GM12875 (cell line): ENCODE results near the gene SPINK8.
"Not testable (repeated sequence)": the region's sequence is repeated elsewhere in the genome, so short reads cannot be mapped to it uniquely, and the experiment has no call there.

Source experiments
- H3K4me3 ChIP-seq: one replicate; pipeline ENCODE4 v1.5.1; 2011; ENCODE audit warnings: low read depth, low read length, control low read depth
- TF ChIP-seq, protein P1 (sequence below): IDR thresholded peaks from 2 replicates; pipeline ENCODE4 v1.5.1; 2011; ENCODE audit warnings: low read depth, mild to moderate bottlenecking, control low read depth, inconsistent platforms, low read length, moderate library complexity, borderline replicate concordance; ENCODE audit not compliant: insufficient read depth

Gene SPINK8

DNA sequence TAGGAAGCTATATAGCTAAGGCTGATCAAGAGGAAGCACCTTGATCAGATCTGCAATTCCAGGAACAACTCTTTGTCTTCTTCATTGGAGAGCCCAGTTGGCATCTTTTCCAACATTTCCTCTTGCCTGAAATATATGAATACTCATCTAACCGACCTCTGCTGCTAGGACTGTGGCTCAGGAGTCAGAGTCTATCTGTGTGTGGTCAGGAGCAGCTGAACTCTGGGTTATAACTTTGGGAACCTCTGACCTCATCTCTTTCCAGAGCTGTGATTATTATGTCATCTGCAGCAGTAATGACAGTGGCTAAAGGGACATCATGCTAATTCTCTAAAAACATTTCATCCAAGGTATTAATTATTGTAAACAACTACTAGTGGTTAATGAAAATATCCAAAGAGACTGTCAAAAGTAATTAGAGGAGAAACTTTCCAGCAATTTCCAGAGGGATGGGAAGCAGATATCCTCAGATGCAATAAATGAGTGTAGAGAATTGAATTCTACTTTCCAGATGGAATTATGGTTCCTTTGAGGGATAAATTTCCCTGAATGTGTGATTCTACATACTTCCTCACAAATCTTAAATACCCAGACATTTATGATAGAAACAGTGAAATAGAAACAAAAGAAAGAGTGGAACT lies 11.5 kb upstream of the SPINK8 start:
- no peak overlapping the region for H3K4me3 ChIP-seq

GRCh38 chr3:48343432-48343831 lies 10.0 kb upstream of the SPINK8 start:
- TF ChIP-seq, protein P1, sequence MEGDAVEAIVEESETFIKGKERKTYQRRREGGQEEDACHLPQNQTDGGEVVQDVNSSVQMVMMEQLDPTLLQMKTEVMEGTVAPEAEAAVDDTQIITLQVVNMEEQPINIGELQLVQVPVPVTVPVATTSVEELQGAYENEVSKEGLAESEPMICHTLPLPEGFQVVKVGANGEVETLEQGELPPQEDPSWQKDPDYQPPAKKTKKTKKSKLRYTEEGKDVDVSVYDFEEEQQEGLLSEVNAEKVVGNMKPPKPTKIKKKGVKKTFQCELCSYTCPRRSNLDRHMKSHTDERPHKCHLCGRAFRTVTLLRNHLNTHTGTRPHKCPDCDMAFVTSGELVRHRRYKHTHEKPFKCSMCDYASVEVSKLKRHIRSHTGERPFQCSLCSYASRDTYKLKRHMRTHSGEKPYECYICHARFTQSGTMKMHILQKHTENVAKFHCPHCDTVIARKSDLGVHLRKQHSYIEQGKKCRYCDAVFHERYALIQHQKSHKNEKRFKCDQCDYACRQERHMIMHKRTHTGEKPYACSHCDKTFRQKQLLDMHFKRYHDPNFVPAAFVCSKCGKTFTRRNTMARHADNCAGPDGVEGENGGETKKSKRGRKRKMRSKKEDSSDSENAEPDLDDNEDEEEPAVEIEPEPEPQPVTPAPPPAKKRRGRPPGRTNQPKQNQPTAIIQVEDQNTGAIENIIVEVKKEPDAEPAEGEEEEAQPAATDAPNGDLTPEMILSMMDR = no peak

More for the DNA sequence above, 11.5 kb upstream of the SPINK8 start:
- TF ChIP-seq, protein P1 = no peak

DNA sequence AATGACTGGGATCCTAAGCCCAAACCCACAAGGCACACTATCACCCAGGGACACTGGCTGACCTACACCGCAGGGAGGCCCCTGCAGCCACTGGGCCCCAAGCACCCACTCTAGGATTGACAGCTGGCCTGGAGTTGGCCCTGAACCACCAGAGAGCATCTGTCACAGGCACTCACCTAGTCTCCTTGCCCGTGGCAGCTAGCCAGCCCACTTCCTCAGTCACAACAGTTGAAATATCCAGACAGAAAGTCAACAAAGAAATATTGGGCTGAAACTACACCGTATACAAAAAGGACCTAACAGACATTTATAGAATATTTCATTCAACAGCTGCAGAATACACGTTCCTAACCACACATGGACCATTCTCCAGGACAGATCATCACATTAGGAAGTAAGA lies 5.2 kb upstream of the SPINK8 start:
- TF ChIP-seq, protein P1 = no peak
- no peak overlapping the region for H3K4me3 ChIP-seq

More at GRCh38 chr3:48343432-48343831, 10.0 kb upstream of the SPINK8 start:
- no peak overlapping the region for H3K4me3 ChIP-seq

GRCh38 chr3:48337536-48337935 lies 4.1 kb upstream of the SPINK8 start:
- H3K4me3 ChIP-seq = not testable (repeated sequence)

DNA sequence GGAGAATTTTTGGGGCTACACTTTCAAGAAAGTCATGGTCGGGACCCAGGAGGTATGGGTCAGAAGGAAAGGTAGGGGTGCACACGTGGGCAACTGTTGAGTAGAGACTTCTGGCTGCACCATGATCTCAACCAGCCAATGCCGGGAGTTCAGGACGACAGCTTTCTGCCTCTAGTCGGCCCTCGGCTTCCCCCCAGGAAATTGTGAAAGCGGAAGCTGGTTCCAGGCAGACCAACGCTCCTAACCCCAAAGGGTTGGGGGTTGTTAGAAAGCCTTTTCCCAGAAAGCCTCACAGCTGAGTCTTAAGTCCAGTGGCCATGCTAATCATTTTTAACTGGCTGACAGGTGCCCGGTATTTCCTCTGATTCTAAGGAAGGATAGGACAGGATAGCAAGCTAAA lies 1.8 kb upstream of the SPINK8 start:
- H3K4me3 ChIP-seq = not testable (repeated sequence)

GRCh38 chr3:48334605-48335004 lies 1.1 kb upstream of the SPINK8 start:
- TF ChIP-seq, protein P1 = no peak
- no peak overlapping the region for H3K4me3 ChIP-seq

DNA sequence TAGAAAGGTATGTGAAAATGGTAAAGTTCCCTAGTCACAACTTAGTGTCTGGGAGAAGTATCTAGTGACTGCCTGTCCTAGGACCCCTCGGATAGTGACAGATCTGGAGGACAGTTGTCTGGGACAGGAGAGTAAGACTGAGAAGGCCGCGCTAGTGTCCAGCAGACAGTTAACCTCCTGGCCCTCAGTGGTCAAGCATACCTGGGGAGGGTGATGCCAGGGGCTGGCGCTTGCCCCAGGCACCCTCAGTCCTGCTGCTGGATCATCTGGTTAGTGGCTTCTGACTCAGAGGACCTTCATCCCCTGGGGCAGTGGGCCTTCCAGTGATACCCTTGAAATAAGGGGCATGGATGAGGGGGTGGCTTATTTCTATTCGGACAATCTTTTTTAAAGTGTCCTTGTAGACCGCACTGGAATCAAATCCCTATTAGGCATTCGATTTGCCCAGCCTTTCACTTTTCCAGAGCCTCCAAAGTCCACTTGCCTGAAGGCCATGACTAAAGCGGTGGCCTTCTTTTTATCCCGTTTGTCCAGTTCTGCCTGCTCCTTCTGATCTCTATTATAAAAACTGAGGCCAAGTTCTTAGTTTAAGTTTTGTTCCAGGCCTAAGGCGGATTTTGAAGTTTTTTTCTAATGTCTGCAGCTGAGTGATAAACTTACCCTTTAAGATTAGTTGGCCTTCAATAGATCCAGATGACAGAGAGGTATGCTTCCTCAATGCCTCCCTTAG lies 1.6 kb downstream of the SPINK8 start:
- not testable (repeated sequence) for H3K4me3 ChIP-seq

DNA sequence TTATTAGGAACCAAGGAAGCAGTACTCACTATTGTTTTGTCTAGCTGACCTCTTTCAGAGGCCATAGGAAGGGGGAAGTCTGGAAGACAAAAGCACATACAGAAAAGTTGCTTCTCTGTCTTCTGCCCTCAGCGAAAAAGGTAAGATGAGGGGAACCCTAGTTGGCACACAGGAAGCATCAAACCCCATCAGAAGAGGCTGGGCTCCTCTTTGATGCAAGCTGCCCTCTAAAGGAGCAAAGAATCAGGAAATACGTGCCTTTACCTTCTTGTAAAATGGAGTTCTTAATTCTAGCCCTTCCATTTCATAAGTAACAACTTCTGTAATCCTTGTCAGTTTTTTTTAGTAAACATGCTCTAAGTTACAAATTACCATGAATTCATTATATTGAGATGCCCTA lies 12.5 kb downstream of the SPINK8 start:
- H3K4me3 ChIP-seq = no peak overlapping the region
- TF ChIP-seq, protein P1 = no peak
